Coronary artery (tissue), 2 donors: ENCODE results near the gene PTPRM.

Experiments used
- DNase-seq: peaks from one replicate; pipeline ENCODE4 v3.0.0-alpha.2; 2017; ENCODE audit warnings: low spot score
- H3K27ac ChIP-seq, 2 donors: fragments of 200-600 bp; sonication (generic); one replicate each; pipeline ENCODE4 v1.5.1; 2016 to 2019
- H3K4me3 ChIP-seq: fragments of 200-600 bp; sonication (generic); 2 replicates; pipeline ENCODE4 v1.5.1; 2016; ENCODE audit warnings: mild to moderate bottlenecking, moderate library complexity
- CTCF ChIP-seq: fragments of 200-600 bp; sonication (generic); IDR thresholded peaks from one replicate; pipeline ENCODE4 v1.5.1; 2019; ENCODE audit warnings: antibody characterized with exemption

The PTPRM gene

GRCh38 chr18:7908681-7909299 lies 341.7 kb downstream of the PTPRM start:
- H3K4me3 ChIP-seq, result no peak overlapping the region
- H3K27ac ChIP-seq, result no peak overlapping the region
- no peak for DNase-seq
- TF ChIP-seq CTCF, result no peak

DNA sequence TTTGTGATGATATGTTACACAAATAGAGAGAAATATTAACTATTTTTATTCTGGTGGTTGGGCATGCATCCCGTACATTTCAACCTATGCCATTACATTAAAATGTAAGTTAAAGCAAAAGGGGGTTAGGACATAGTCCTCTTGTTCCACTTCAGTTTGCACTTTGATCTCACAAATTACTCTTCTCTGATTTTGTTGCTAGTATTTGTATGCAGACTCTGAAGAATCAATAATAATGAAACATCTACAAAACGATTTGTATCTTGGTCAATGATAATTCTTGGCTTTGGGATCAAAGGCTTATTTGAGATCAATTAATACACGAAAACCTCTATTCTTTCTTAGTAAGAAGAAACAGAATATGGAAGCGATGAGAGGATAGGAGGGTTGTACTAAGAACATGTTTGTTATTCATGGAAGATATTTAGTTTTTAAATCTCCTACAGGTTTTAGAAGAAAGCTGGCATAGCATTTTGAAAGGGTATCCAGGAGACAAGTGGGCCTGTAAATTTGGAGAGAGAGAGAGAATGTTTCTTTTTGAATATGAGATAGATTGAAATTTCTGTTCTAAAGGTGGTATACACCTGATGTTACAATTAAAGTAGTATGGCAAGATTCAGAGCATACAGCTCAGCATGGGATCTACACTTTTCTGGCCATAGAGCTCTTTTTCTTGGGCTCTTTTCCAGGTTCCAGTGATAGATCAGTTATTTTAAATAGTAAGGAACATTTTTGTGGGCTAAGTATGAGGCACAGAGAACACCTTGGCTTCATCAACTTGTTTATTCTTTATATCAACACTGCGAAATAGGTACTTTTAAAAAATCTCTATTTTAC lies 347.9 kb downstream of the PTPRM start:
- no peak for DNase-seq
- no peak for TF ChIP-seq CTCF
- Histone ChIP-seq H3K27ac (no peak overlapping the region), H3K4me3 (no peak overlapping the region)

GRCh38 chr18:7918701-7919100 lies 351.6 kb downstream of the PTPRM start:
- H3K27ac ChIP-seq, result no peak overlapping the region
- no peak for DNase-seq
- no peak for TF ChIP-seq CTCF
- H3K4me3 ChIP-seq, result no peak overlapping the region

GRCh38 chr18:7919565-7919964 lies 352.4 kb downstream of the PTPRM start:
- Histone ChIP-seq H3K4me3 (no peak overlapping the region), H3K27ac (no peak overlapping the region)
- no peak for TF ChIP-seq CTCF
- DNase-seq, result no peak

DNA sequence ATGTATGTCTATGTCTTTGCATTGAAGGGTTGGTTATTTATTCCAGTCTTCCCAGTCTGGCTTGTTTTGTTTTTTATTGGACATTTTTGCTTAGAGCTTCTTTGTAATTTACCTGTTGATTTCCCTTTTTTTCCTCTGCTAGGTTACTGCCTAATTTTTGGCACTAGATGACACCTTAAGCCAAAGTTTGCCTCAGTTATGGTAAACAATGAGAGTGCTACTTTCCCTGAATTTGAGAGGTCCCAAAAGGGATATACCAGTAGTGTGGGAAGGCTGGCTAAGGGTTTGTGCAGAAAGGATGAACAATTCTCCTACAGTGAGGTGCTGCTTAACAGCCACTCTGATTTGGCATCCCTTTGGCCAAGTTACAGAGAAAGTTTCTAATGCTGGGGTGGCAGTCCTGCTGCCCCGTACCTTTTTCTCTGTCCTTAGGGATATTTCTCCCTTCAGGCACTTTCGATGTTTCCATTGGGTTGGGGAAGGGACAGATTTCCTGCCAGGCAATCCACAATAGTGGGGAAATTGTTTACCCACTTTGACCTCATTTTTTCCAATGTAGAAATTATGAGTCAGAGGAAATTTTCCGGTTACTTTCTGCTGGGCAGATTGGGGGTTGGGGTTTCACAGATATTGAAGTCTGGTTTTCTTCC lies 354.9 kb downstream of the PTPRM start:
- H3K4me3 ChIP-seq, result peak overlapping the region; percentile 49
- no peak for DNase-seq
- peak overlapping the region in 1 of 2 donors; percentile 60 for H3K27ac ChIP-seq
- TF ChIP-seq CTCF, result no peak

GRCh38 chr18:7923105-7923504 lies 356.0 kb downstream of the PTPRM start:
- no peak for DNase-seq
- H3K27ac ChIP-seq, result no peak overlapping the region
- no peak for TF ChIP-seq CTCF
- no peak overlapping the region for H3K4me3 ChIP-seq
